ENCODE data around the gene ABHD5. TPM values are rescaled to one million over a fixed set of nuclear protein-coding genes. Genes with fewer than 3 reads are reported as not detected.

ABHD5 gene
- total RNA-seq, 2 donors from 2014 or later: 18.9 to 19.8 TPM

GRCh38 chr3:43733459-43734384 lies 43.0 kb downstream of the ABHD5 start:
- ATAC-seq (replicated peaks in 1 of 2) (no peak), DNase-seq (no peak)
- no peak overlapping the region for H3K4me3 Mint-ChIP-seq
- no peaks in the 10 kb centered on the region for H3K36me3 Mint-ChIP-seq (ENCODE audit: insufficient read depth in 2 of 2)
- H3K27me3 Mint-ChIP-seq (ENCODE audit: low read depth): no peaks in the 10 kb centered on the region
- H3K27ac Mint-ChIP-seq: no peak overlapping the region
- H3K4me1 Mint-ChIP-seq (ENCODE audit: low read depth): no peaks in the 10 kb centered on the region
- H3K9me3 Mint-ChIP-seq: no peaks in the 10 kb centered on the region

- Mint-ChIP-seq H3K9me3 (no peaks in the 10 kb centered on the region), H3K4me3 (no peak overlapping the region), H3K27ac (no peak overlapping the region), H3K4me1 (ENCODE audit: low read depth) (no peaks in the 10 kb centered on the region), H3K36me3 (ENCODE audit: insufficient read depth in 2 of 2) (no peaks in the 10 kb centered on the region), H3K27me3 (ENCODE audit: low read depth) (no peaks in the 10 kb centered on the region)
- no peak for DNase-seq
- ATAC-seq (replicated peaks in 1 of 2): no peak
Measured at GRCh38 chr3:43734685-43735084, 43.9 kb downstream of the ABHD5 start.

- H3K4me1 Mint-ChIP-seq (ENCODE audit: low read depth): no peaks in the 10 kb centered on the region
- H3K27ac Mint-ChIP-seq: no peak overlapping the region
- H3K9me3 Mint-ChIP-seq: no peaks in the 10 kb centered on the region
- H3K4me3 Mint-ChIP-seq: no peak overlapping the region
- no peak for ATAC-seq (replicated peaks in 1 of 2)
- no peaks in the 10 kb centered on the region for H3K36me3 Mint-ChIP-seq (ENCODE audit: insufficient read depth in 2 of 2)
- H3K27me3 Mint-ChIP-seq (ENCODE audit: low read depth): no peaks in the 10 kb centered on the region
- no peak for DNase-seq
Measured at GRCh38 chr3:43735618-43736017, 44.9 kb downstream of the ABHD5 start.

GRCh38 chr3:43736558-43737440 lies 46.1 kb downstream of the ABHD5 start:
- no peak overlapping the region for H3K4me3 Mint-ChIP-seq
- no peaks in the 10 kb centered on the region for H3K9me3 Mint-ChIP-seq
- no peaks in the 10 kb centered on the region for H3K4me1 Mint-ChIP-seq (ENCODE audit: low read depth)

GRCh38 chr3:43738305-43738704 lies 47.6 kb downstream of the ABHD5 start:
- H3K36me3 Mint-ChIP-seq (ENCODE audit: insufficient read depth in 2 of 2): no peaks in the 10 kb centered on the region
- H3K4me1 Mint-ChIP-seq (ENCODE audit: low read depth): no peaks in the 10 kb centered on the region
- DNase-seq: no peak
- no peak for ATAC-seq (replicated peaks in 1 of 2)
- no peaks in the 10 kb centered on the region for H3K27me3 Mint-ChIP-seq (ENCODE audit: low read depth)
- no peak overlapping the region for H3K4me3 Mint-ChIP-seq
- no peaks in the 10 kb centered on the region for H3K9me3 Mint-ChIP-seq
- no peak overlapping the region for H3K27ac Mint-ChIP-seq

More at GRCh38 chr3:43736558-43737440, 46.1 kb downstream of the ABHD5 start:
- no peak for DNase-seq
- no peaks in the 10 kb centered on the region for H3K27me3 Mint-ChIP-seq (ENCODE audit: low read depth)
- no peak overlapping the region for H3K27ac Mint-ChIP-seq
- no peaks in the 10 kb centered on the region for H3K36me3 Mint-ChIP-seq (ENCODE audit: insufficient read depth in 2 of 2)
- no peak for ATAC-seq (replicated peaks in 1 of 2)

GRCh38 chr3:43742920-43743319 lies 52.2 kb downstream of the ABHD5 start:
- no peaks in the 10 kb centered on the region for H3K27me3 Mint-ChIP-seq (ENCODE audit: low read depth)
- H3K4me1 Mint-ChIP-seq (ENCODE audit: low read depth): no peaks in the 10 kb centered on the region
- no peak overlapping the region for H3K27ac Mint-ChIP-seq

GRCh38 chr3:43747641-43748040 lies 56.9 kb downstream of the ABHD5 start:
- H3K27ac Mint-ChIP-seq: no peak overlapping the region
- no peak overlapping the region for H3K4me3 Mint-ChIP-seq
- ATAC-seq (replicated peaks in 1 of 2): no peak
- DNase-seq: no peak
- no peaks in the 10 kb centered on the region for H3K27me3 Mint-ChIP-seq (ENCODE audit: low read depth)
- peaks cover 3 to 5% of the 10 kb centered on the region in 2 donors for H3K9me3 Mint-ChIP-seq
- H3K36me3 Mint-ChIP-seq (ENCODE audit: insufficient read depth in 2 of 2): peaks cover 4 to 7% of the 10 kb centered on the region in 2 donors
- H3K4me1 Mint-ChIP-seq (ENCODE audit: low read depth): no peaks in the 10 kb centered on the region

More at GRCh38 chr3:43742920-43743319, 52.2 kb downstream of the ABHD5 start:
- ATAC-seq (replicated peaks in 1 of 2) (no peak), DNase-seq (no peak)
- peaks cover 3 to 5% of the 10 kb centered on the region in 2 donors for H3K9me3 Mint-ChIP-seq
- no peak overlapping the region for H3K4me3 Mint-ChIP-seq
- peaks cover 4 to 7% of the 10 kb centered on the region in 2 donors for H3K36me3 Mint-ChIP-seq (ENCODE audit: insufficient read depth in 2 of 2)

- H3K27ac Mint-ChIP-seq: no peak overlapping the region
Measured at GRCh38 chr3:43748179-43748578, 57.4 kb downstream of the ABHD5 start.

GRCh38 chr3:43748645-43749044 lies 57.9 kb downstream of the ABHD5 start:
- DNase-seq (no peak), ATAC-seq (replicated peaks in 1 of 2) (no peak)

More at GRCh38 chr3:43748179-43748578, 57.4 kb downstream of the ABHD5 start:
- Mint-ChIP-seq H3K27me3 (ENCODE audit: low read depth) (no peaks in the 10 kb centered on the region), H3K4me3 (no peak overlapping the region), H3K4me1 (ENCODE audit: low read depth) (no peaks in the 10 kb centered on the region), H3K36me3 (ENCODE audit: insufficient read depth in 2 of 2) (peaks cover 4 to 7% of the 10 kb centered on the region in 2 donors), H3K9me3 (peaks cover 3 to 5% of the 10 kb centered on the region in 2 donors)
- DNase-seq (no peak), ATAC-seq (replicated peaks in 1 of 2) (no peak)

GRCh38 chr3:43752905-43753304 lies 62.2 kb downstream of the ABHD5 start:
- no peaks in the 10 kb centered on the region for H3K27me3 Mint-ChIP-seq (ENCODE audit: low read depth)
- no peak overlapping the region for H3K27ac Mint-ChIP-seq
- no peaks in the 10 kb centered on the region for H3K36me3 Mint-ChIP-seq (ENCODE audit: insufficient read depth in 2 of 2)
- H3K4me1 Mint-ChIP-seq (ENCODE audit: low read depth): peaks cover 29% of the 10 kb centered on the region
- H3K4me3 Mint-ChIP-seq: no peak overlapping the region
- no peak for ATAC-seq (replicated peaks in 1 of 2)
- no peaks in the 10 kb centered on the region for H3K9me3 Mint-ChIP-seq
- DNase-seq: no peak

More at GRCh38 chr3:43748645-43749044, 57.9 kb downstream of the ABHD5 start:
- H3K9me3 Mint-ChIP-seq: peaks cover 3 to 5% of the 10 kb centered on the region in 2 donors
- no peak overlapping the region for H3K4me3 Mint-ChIP-seq
- peaks cover 4 to 7% of the 10 kb centered on the region in 2 donors for H3K36me3 Mint-ChIP-seq (ENCODE audit: insufficient read depth in 2 of 2)
- H3K27me3 Mint-ChIP-seq (ENCODE audit: low read depth): no peaks in the 10 kb centered on the region
- no peaks in the 10 kb centered on the region for H3K4me1 Mint-ChIP-seq (ENCODE audit: low read depth)
- H3K27ac Mint-ChIP-seq: no peak overlapping the region

- no peak overlapping the region for H3K4me3 Mint-ChIP-seq
- no peak for ATAC-seq (replicated peaks in 1 of 2)
Measured at GRCh38 chr3:43753741-43754715, 63.3 kb downstream of the ABHD5 start.

GRCh38 chr3:43755516-43756200 lies 64.9 kb downstream of the ABHD5 start:
- peak; percentile 85 to 87 for ATAC-seq (replicated peaks in 1 of 2)
- peak overlapping the region; percentile 5 to 34 for H3K4me3 Mint-ChIP-seq
- DNase-seq: peak; percentile 13 to 28
- no peaks in the 10 kb centered on the region for H3K36me3 Mint-ChIP-seq (ENCODE audit: insufficient read depth in 2 of 2)
- no peaks in the 10 kb centered on the region for H3K27me3 Mint-ChIP-seq (ENCODE audit: low read depth)
- peaks cover 45% of the 10 kb centered on the region for H3K4me1 Mint-ChIP-seq (ENCODE audit: low read depth)
- H3K9me3 Mint-ChIP-seq: no peaks in the 10 kb centered on the region
- peak overlapping the region; percentile 32 for H3K27ac Mint-ChIP-seq

More at GRCh38 chr3:43753741-43754715, 63.3 kb downstream of the ABHD5 start:
- no peaks in the 10 kb centered on the region for H3K9me3 Mint-ChIP-seq
- no peak overlapping the region for H3K27ac Mint-ChIP-seq
- no peak for DNase-seq
- peaks cover 41% of the 10 kb centered on the region for H3K4me1 Mint-ChIP-seq (ENCODE audit: low read depth)
- no peaks in the 10 kb centered on the region for H3K27me3 Mint-ChIP-seq (ENCODE audit: low read depth)
- H3K36me3 Mint-ChIP-seq (ENCODE audit: insufficient read depth in 2 of 2): no peaks in the 10 kb centered on the region

Measured in activated T-cell treated with anti-CD3 and anti-CD28 coated beads, Interleukin-2, amount 50 U/mL, for 72 hours (primary cell).